GM18508 (cell line): ENCODE measurements around the gene TF.
"Not testable (repeated sequence)": the region's sequence is repeated elsewhere in the genome, so short reads cannot be mapped to it uniquely, and the experiment has no call there.

Experiments used
- ATAC-seq: cut with Tn5 transposase; IDR thresholded peaks from one replicate; pipeline ENCODE4 v1.9.1; 2021; ENCODE audit warnings: moderate number of reproducible peaks; ENCODE audit not compliant: insufficient read depth, unreplicated experiment

Gene TF

GRCh38 chr3:133763797-133764683 is 17.8 kb downstream of the TF start:
- no peak for ATAC-seq

- ATAC-seq, result no peak
These were observed 19.1 kb downstream of the TF start for GRCh38 chr3:133765256-133765655.

GRCh38 chr3:133767607-133768006 is 21.4 kb downstream of the TF start:
- no peak for ATAC-seq

GRCh38 chr3:133769536-133769935 is 23.3 kb downstream of the TF start:
- no peak for ATAC-seq

GRCh38 chr3:133773732-133774131 is 27.5 kb downstream of the TF start:
- ATAC-seq, result no peak

- no peak for ATAC-seq
These were observed 29.1 kb downstream of the TF start for GRCh38 chr3:133775309-133775708.

GRCh38 chr3:133775835-133776234 is 29.6 kb downstream of the TF start:
- no peak for ATAC-seq

GRCh38 chr3:133776794-133777438 is 30.7 kb downstream of the TF start:
- no peak for ATAC-seq

GRCh38 chr3:133777807-133778568 is 31.8 kb downstream of the TF start:
- ATAC-seq, result no peak

- ATAC-seq, result no peak
These were observed 33.5 kb downstream of the TF start for GRCh38 chr3:133779626-133780203.

- ATAC-seq, result not testable (repeated sequence)
These were observed 34.6 kb downstream of the TF start for GRCh38 chr3:133780756-133781155.

- no peak for ATAC-seq
These were observed 35.4 kb downstream of the TF start for GRCh38 chr3:133781570-133781969.

GRCh38 chr3:133782454-133782853 is 36.3 kb downstream of the TF start:
- no peak for ATAC-seq

GRCh38 chr3:133783762-133784161 is 37.6 kb downstream of the TF start:
- no peak for ATAC-seq

- ATAC-seq, result no peak
These were observed 41.8 kb downstream of the TF start for GRCh38 chr3:133788024-133788423.

- ATAC-seq, result no peak
These were observed 46.1 kb downstream of the TF start for GRCh38 chr3:133792171-133792763.

- ATAC-seq, result no peak
These were observed 51.4 kb downstream of the TF start for GRCh38 chr3:133797396-133798105.

GRCh38 chr3:133799794-133800585 is 53.8 kb downstream of the TF start:
- no peak for ATAC-seq

GRCh38 chr3:133803469-133803868 is 57.3 kb downstream of the TF start:
- ATAC-seq, result no peak
